GM18868 (cell line): ENCODE results near the gene TEX44.
"Not testable (repeated sequence)": the region's sequence is repeated elsewhere in the genome, so short reads cannot be mapped to it uniquely, and the experiment has no call there.

Source experiments
- ATAC-seq: cut with Tn5 transposase; IDR thresholded peaks from one replicate; pipeline ENCODE4 v1.9.1; 2021; ENCODE audit warnings: mild to moderate bottlenecking, moderate library complexity; ENCODE audit not compliant: unreplicated experiment

The TEX44 gene

DNA sequence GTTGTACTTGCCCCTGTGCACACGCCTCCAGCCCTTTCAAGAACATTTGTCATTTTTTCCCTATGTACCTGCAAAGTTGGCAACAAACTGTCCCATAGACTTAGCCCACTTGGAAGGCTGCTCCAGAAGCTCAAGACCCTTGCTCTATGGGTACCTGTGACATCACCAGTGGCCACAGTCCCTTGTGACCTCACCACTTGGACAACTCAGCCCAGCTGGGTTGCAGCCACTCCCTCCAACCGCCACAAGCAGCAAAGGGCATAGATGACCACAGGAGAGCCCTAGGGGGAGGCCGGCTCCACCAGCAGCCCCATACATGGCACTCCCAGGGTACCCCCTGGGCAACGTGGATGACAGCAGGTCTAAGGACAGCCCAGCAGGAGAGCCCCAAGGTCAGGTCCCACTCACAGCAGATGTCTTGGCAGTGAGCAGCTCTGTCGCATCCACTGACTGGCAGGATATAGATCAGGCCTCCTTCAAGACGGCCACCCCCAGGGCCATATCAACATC is at the start of gene TEX44:
Gene TEX44, plus strand, starts transcription at position 229 of the 510 bp plus-strand sequence. Its CDS starts 88 bp downstream, at position 317.
- ATAC-seq, result no peak

- peak; percentile 99 for ATAC-seq
These were observed 47.4 kb upstream of the TEX44 start for GRCh38 chr2:231545105-231545902.

DNA sequence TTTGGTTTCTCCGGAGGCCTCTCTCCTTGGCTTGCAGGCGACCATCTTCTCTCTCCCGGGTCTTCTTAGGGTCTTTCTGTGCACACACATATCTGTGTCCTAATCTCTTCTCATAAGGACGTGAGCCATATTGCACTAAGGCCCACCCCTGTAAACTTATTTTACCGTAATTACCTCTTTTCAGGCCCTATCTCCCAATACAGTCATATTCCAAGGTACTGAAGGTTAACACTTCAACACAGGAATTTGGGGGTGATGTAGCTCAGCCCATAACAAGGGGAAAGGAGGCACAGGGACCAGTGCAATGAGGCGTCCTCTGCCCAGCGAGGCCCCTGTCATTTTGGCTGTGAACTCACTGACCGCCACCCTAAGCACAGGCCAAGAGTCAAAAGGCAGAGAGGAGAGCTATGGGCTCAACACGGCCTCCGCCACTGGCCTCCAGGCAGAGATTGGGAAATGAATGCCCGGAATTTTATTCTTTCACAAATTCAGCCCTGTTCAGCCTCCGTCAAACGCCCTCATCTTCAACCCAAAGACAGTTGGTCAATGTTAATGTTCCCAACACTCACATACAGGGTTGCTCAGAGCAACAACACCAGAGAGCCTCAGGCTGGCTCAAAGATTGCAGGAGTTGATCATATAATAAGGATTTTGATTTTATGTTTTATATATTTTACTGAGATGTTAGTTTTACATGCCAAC is 46.5 kb upstream of the TEX44 start:
- ATAC-seq, result no peak

DNA sequence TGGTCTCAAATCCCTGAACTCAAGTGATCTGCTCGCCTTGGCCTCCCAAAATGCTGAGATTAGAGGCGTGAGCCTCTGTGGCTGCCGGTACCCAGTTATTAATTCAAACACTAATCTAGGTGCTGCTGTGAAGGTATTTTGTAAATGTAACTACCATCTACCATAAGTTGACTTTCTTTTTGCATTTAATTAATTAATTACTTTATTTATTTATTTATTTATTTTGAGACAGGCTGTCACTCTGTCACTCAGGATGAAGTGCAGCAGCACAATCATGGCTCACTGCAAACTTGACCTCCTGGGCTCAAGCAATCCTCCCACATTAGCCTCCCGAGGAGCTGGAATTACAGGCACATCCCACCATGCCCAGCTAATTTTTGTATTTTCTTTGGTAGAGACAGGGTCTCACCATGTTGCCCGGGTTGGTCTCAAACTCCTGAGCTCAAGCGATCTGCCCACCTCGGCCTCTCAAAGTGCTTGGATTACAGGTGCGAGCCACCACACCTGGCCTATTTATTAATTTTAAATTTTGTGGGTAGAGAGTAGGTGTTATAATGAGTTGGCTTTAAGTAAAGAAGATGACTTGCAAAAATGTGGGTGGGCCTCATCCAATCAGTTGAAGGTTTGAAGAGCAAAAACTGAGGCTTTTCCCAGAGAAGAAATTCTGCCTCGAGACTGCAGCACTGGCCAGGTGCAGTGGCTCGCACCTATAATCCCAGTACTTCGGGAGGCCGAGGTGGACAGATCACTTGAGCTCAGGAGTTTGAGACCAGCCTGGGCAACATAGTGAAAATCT is 45.2 kb upstream of the TEX44 start:
- ATAC-seq, result no peak

- no peak for ATAC-seq
These were observed 43.9 kb upstream of the TEX44 start for GRCh38 chr2:231548752-231549151.

DNA sequence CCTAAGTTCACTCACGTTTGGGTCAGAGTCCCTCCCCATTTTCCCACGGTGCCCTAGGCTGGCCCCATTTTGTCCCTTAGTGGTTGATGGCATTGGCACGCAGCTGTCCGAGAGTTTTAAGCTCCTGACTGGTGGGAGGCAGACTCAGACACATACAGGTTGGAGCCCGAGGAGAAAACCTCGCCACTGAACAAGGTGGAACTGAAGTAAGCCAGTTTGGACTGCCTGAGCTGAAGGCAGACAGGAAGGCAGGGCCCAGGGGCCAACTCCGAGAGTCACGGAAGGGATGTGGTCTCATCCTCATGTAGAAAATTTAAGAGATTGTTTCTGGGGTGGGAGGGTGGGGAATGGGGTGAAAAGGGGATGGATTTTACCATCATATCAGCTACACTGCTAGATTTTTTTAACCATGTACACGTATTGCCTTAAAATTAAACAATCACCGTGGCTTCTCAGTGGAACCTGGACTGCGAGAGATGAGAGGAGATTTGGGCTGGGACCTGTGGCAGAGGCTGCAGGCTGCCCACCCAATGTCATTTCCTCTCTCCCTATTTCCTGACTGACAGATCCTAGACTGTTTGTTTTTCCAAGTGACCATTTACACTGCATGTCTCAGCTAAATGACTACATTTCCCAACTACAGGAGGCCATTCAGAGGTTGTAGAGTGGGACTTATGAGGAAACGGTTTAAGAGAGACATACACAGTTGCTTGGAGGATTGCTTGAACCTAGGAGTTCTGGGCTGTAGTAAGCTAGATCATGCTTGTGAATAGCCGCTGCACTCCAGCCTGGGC is 43.0 kb upstream of the TEX44 start:
- ATAC-seq, result no peak

DNA sequence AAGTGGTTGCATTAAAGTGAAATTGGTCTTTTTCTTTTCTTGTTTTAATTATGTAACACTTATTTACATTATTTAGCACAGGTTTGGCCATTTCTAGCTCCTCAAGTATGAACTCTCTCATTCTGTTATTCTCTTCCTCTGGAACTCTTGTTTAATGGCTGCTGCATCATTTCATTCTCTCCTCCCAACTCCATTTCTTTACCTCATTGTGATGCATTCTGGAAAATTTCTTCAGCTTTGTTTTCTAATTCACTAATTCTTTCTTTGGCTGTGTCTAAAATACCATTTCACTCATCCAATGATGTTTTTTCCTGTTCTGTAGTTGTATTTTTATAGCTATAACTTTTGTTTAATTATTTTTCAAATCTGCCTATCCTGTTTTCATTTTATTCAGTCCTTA is 39.9 kb upstream of the TEX44 start:
- no peak for ATAC-seq

- no peak for ATAC-seq
These were observed 38.3 kb upstream of the TEX44 start for GRCh38 chr2:231554327-231554726.

- ATAC-seq, result no peak
These were observed 37.7 kb upstream of the TEX44 start for GRCh38 chr2:231554748-231555545.

- ATAC-seq, result not testable (repeated sequence)
These were observed 36.2 kb upstream of the TEX44 start for GRCh38 chr2:231556496-231556895.

GRCh38 chr2:231556981-231557380 is 35.7 kb upstream of the TEX44 start:
- no peak for ATAC-seq

GRCh38 chr2:231557571-231558217 is 35.0 kb upstream of the TEX44 start:
- ATAC-seq, result peak; percentile 81

- no peak for ATAC-seq
These were observed 29.2 kb upstream of the TEX44 start for GRCh38 chr2:231563378-231563961.

DNA sequence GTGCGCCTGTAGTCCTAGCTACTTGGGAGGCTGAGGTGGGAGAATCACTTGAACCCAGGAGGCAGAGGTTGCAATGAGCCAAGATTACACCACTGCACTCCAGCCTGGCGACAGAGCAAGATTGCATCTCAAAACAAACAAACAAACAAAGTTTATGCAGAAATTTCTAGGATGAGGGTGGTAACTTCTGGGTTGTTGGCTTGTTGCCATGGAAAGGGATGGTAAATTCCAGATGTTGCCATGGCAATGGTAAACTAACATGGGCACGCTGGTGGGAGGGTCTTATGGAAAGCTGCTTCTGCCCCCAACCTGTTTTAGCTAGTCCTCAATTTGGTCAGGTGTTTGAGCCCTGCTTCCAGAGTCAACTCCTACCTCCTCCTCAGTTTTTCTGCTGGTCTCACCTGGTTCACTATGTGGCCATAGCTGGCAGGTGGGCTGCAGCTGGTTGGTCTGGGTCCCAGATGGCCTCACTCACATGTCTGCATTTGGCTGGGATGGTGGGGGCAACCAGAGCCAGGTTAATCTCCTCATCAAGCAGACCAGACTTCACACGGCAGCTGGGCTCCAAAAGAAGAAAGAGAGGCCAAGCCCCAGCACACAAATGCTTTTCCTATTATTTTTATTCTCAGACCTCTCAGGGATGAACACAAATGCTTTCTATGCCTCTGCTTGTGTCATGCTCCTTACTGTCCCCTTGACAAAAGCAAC is 26.6 kb upstream of the TEX44 start:
- no peak for ATAC-seq

DNA sequence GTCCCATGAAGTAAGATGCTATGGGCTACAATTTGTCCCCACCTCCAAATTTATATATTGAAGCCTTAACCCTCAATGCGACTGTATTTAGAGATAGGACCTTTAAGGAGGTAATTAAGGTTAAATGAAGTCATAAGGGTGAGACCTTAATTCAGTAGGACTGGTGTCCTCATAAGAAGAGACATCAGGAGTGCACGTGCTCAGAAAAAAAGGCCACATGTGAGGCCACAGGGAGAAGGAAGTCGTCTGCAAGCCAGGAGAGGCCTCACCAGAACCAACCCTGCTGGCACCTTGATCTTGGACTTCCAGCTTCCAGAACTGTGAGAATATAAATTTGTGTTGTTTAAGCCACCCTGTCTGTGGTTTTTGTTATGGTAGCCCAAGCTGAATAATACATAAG is 25.5 kb upstream of the TEX44 start:
- ATAC-seq, result no peak

DNA sequence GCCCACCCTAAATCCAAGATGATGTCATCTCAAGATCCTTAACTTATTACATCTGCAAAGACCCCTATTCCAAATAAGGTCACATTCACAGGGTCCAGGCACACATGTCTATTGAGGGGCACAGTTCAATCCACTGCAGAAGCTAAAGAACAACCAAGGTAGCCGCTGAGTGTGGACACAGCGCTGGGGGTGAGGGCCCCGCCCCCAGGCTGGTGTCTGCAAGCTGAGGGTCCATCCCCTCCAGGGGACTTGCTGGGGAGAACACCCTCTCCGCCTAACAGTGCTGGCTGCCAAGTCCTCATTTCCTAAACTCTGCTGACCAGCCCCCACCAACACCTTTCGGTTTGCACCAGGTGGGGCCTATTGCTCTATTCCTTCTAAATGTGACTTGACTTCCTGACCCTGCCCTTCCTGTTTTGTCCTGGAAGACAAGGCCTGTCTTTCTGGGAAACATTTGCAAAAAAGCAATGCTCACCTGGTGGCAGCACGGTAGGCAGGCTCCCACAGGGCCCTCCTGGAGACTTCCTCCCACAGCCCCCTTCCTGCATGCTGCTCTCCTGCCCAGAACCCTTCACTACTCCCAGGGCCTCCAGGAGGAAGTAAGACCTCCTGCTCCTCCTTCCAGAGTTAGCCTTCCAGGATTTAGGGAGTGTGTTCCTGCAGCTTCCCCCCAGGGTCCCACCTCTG is 24.4 kb upstream of the TEX44 start:
- ATAC-seq, result no peak

GRCh38 chr2:231568785-231569435 is 23.8 kb upstream of the TEX44 start:
- ATAC-seq, result no peak
